Liver (tissue), 9 donors: ENCODE data around the gene TMEM63B. TPM values are rescaled to one million over a fixed set of nuclear protein-coding genes. Genes with fewer than 3 reads are reported as not detected.

Experiments
- DNase-seq: peaks from one replicate; pipeline ENCODE4 v3.0.0-alpha.2; 2017; ENCODE audit warnings: low spot score
- H3K27ac ChIP-seq, 2 donors: one replicate each; pipeline ENCODE4 v1.7.0; 2013; ENCODE audit warnings: inconsistent platforms in 2 of 2, low read length in 2 of 2, control low read depth in 1 of 2, low read depth in 1 of 2, mild to moderate bottlenecking in 1 of 2
- H3K27me3 ChIP-seq, 4 donors: one replicate each; pipeline versions ENCODE4 v1.6.1 to v1.7.0; 2013; ENCODE audit warnings: low read length in 3 of 4, inconsistent platforms in 1 of 4, mild to moderate bottlenecking in 1 of 4, moderate library complexity in 1 of 4; ENCODE audit not compliant: control insufficient read depth in 4 of 4, insufficient read depth in 4 of 4
- H3K36me3 ChIP-seq, 4 donors: one replicate each; pipeline versions ENCODE4 v1.6.1 to v1.7.0; 2013; ENCODE audit warnings: low read length in 3 of 4, mild to moderate bottlenecking in 3 of 4, low read depth in 1 of 4, moderate library complexity in 1 of 4; ENCODE audit not compliant: control insufficient read depth in 4 of 4, insufficient read depth in 3 of 4
- H3K4me1 ChIP-seq, 4 donors: one replicate each; pipeline versions ENCODE4 v1.6.1 to v1.7.0; 2013; ENCODE audit warnings: low read length in 3 of 4, mild to moderate bottlenecking in 3 of 4, moderate library complexity in 1 of 4; ENCODE audit not compliant: control insufficient read depth in 4 of 4, insufficient read depth in 4 of 4
- H3K4me3 ChIP-seq, 3 donors: one replicate each; pipeline versions ENCODE4 v1.6.1 to v1.7.0; 2013; ENCODE audit warnings: low read length in 3 of 3, control low read depth in 1 of 3, low read depth in 1 of 3, mild to moderate bottlenecking in 1 of 3
- H3K9ac ChIP-seq, 2 donors: one replicate each; pipeline ENCODE4 v1.7.0; 2013; ENCODE audit warnings: low read length in 2 of 2, mild to moderate bottlenecking in 2 of 2, moderate library complexity in 2 of 2, control low read depth in 1 of 2, low read depth in 1 of 2
- H3K9me3 ChIP-seq, 4 donors: one replicate each; pipeline versions ENCODE4 v1.6.1 to v1.7.0; 2013; ENCODE audit warnings: low read length in 3 of 4; ENCODE audit not compliant: control insufficient read depth in 4 of 4
- EGR1 ChIP-seq, 2 donors: IDR thresholded peaks; 2 replicates each; pipeline ENCODE4 v1.6.1; 2016 to 2018; ENCODE audit warnings: antibody characterized with exemption in 2 of 2, low read depth in 2 of 2
- FOXA1 ChIP-seq: IDR thresholded peaks from 2 replicates; pipeline ENCODE4 v1.6.1; 2016; ENCODE audit warnings: antibody characterized with exemption
- HNF4A ChIP-seq, 2 donors: conservative IDR thresholded peaks; 2 replicates each; pipeline ENCODE4 v1.6.1; 2016; ENCODE audit warnings: antibody characterized with exemption in 2 of 2, mild to moderate bottlenecking in 2 of 2
- HNF4G ChIP-seq: IDR thresholded peaks from 2 replicates; pipeline ENCODE4 v1.6.1; 2016; ENCODE audit warnings: antibody characterized with exemption
- JUND ChIP-seq, 2 donors: IDR thresholded peaks; 2 replicates each; pipeline ENCODE4 v1.6.1; 2016; ENCODE audit warnings: antibody characterized with exemption in 2 of 2
- RXRA ChIP-seq, 2 donors: IDR thresholded peaks; 2 replicates each; pipeline ENCODE4 v1.6.1; 2017 to 2018; ENCODE audit warnings: antibody characterized with exemption in 2 of 2, mild to moderate bottlenecking in 1 of 2
- SP1 ChIP-seq: IDR thresholded peaks from 2 replicates; pipeline ENCODE4 v1.6.1; 2018; ENCODE audit warnings: antibody characterized with exemption, mild to moderate bottlenecking
- TAF1 ChIP-seq: conservative IDR thresholded peaks from 2 replicates; pipeline ENCODE4 v1.6.1; 2016; ENCODE audit warnings: antibody characterized with exemption, mild to moderate bottlenecking
- YY1 ChIP-seq: IDR thresholded peaks from 2 replicates; pipeline ENCODE4 v1.6.1; 2016; ENCODE audit warnings: antibody characterized with exemption, mild to moderate bottlenecking
- WGBS: extraction: QIAGEN DNeasy Blood & Tissue Kit; methylation state at CpG from one replicate; pipeline ENCODE4 v1.1.7; 2013; 5-methylcytosine and 5-hydroxymethylcytosine counted together
- polyA plus RNA-seq, 2 donors: library from polyadenylated mRNA; stranded (reverse) in 1 of 2; unstranded in 1 of 2; fragments of 200-250 nt in 1 of 2; fragments of >200 nt in 1 of 2; fragmentation: Nextera tagmentation in 1 of 2; extraction: Ambion mirVana in 1 of 2; gene quantifications; one replicate each; pipeline versions ENCODE4 v1.2.1 to v1.2.3, GENCODE V29; 2013 to 2015
- total RNA-seq, 2 donors: library from RNA; depleted of rRNA; stranded (reverse); fragments of >200 nt; gene quantifications; one replicate each; pipeline ENCODE4 v1.2.3, GENCODE V29; 2014
- TF ChIP-seq, protein P1 (sequence below): IDR thresholded peaks from 2 replicates; pipeline ENCODE4 v1.6.1; 2016; ENCODE audit warnings: antibody characterized with exemption, mild to moderate bottlenecking
- TF ChIP-seq, protein P2 (sequence below): fragments of 150-350 bp; IDR thresholded peaks from 2 replicates; pipeline ENCODE4 v1.5.1; 2017; ENCODE audit warnings: improper control_type of control experiment, low read depth, low read length; ENCODE audit not compliant: missing input control
- TF ChIP-seq, protein P3 (sequence below): IDR thresholded peaks from 2 replicates; pipeline ENCODE4 v1.6.1; 2016; ENCODE audit warnings: antibody characterized with exemption
- TF ChIP-seq, protein P4 (sequence below): IDR thresholded peaks from 2 replicates; pipeline ENCODE4 v1.6.1; 2016; ENCODE audit warnings: antibody characterized with exemption
- donor health status: healthy.
- donor health status: healthy.
- donor health status: healthy.
- donor health status: healthy.
- donor health status: healthy.

TMEM63B gene
- total and polyA plus RNA-seq, 4 donors = 9.6 to 64.9 (median 37.6) TPM

DNA sequence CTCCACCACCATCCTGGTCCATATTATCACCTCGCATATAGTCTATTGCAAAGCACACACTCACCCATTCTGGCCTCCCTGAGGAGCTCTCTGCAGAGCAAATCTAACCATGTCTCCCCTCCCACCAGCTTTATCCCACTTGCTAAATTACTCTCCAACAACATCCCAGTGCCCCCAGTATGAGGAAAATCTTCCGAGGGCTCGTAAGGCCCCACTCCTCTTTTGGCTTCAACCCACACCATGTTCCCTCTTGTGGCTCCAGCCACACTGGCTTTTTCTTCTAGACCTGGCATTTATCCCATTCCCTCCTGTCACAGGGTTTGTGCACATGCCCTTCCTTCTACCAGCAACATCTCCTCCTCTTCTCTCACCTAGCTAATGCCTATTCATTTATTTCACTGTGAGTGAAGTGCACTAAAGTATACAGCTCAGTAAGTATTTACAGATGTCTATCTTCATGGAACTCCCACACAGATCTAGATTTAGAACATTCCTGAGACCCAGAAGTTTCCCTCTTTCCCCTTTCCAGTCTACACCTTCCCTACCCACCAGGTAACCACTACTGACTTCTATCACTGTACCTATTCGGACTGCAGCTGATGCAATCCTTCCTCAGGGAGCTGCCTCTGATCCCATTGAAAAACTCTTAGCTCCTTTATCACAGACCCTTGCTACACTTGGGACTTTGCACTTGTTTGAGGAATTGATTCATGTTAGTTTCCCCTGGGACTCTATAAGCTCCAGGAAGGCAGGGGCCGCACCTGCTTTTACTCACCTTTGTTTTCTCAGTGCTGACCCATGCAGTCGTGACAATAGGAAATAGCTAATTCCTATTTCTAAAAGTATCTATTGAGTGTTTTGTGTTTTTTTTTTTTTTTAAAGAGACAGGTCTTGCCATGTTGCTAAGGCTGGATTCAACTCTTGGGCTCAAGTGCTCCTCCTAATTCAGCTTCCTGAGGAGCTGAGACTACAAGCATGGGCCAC is 15.6 kb upstream of the TMEM63B start (continued):
- TF ChIP-seq, protein P1, sequence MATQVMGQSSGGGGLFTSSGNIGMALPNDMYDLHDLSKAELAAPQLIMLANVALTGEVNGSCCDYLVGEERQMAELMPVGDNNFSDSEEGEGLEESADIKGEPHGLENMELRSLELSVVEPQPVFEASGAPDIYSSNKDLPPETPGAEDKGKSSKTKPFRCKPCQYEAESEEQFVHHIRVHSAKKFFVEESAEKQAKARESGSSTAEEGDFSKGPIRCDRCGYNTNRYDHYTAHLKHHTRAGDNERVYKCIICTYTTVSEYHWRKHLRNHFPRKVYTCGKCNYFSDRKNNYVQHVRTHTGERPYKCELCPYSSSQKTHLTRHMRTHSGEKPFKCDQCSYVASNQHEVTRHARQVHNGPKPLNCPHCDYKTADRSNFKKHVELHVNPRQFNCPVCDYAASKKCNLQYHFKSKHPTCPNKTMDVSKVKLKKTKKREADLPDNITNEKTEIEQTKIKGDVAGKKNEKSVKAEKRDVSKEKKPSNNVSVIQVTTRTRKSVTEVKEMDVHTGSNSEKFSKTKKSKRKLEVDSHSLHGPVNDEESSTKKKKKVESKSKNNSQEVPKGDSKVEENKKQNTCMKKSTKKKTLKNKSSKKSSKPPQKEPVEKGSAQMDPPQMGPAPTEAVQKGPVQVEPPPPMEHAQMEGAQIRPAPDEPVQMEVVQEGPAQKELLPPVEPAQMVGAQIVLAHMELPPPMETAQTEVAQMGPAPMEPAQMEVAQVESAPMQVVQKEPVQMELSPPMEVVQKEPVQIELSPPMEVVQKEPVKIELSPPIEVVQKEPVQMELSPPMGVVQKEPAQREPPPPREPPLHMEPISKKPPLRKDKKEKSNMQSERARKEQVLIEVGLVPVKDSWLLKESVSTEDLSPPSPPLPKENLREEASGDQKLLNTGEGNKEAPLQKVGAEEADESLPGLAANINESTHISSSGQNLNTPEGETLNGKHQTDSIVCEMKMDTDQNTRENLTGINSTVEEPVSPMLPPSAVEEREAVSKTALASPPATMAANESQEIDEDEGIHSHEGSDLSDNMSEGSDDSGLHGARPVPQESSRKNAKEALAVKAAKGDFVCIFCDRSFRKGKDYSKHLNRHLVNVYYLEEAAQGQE = no peak
- TF ChIP-seq, protein P2, sequence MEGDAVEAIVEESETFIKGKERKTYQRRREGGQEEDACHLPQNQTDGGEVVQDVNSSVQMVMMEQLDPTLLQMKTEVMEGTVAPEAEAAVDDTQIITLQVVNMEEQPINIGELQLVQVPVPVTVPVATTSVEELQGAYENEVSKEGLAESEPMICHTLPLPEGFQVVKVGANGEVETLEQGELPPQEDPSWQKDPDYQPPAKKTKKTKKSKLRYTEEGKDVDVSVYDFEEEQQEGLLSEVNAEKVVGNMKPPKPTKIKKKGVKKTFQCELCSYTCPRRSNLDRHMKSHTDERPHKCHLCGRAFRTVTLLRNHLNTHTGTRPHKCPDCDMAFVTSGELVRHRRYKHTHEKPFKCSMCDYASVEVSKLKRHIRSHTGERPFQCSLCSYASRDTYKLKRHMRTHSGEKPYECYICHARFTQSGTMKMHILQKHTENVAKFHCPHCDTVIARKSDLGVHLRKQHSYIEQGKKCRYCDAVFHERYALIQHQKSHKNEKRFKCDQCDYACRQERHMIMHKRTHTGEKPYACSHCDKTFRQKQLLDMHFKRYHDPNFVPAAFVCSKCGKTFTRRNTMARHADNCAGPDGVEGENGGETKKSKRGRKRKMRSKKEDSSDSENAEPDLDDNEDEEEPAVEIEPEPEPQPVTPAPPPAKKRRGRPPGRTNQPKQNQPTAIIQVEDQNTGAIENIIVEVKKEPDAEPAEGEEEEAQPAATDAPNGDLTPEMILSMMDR = no peak
- peak; percentile 67 for TF ChIP-seq SP1
- TF ChIP-seq, protein P3, sequence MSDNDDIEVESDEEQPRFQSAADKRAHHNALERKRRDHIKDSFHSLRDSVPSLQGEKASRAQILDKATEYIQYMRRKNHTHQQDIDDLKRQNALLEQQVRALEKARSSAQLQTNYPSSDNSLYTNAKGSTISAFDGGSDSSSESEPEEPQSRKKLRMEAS = peak; percentile 31

DNA sequence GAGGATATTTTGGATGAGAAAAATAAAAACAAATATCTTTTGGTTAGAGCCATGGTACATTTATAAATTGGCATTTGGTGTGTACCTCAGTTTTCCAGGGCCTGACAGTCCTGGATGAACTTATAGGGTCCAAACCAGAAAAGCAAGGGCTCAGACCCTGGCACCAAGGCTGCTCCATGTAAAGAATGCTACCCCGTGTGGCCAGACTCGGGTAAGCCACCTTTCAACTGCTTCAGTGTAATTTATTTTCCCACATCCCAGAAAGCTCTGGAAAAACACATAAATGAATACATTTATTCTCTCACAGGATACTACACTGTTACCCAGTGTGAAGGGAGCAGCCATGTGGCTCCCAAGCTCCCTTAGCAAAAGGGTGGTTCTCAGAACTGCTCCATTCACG is 13.9 kb upstream of the TMEM63B start:
- H3K36me3 ChIP-seq = peaks cover 4 to 15% (median 9%) of the 10 kb centered on the region in 4 donors
- no peak for DNase-seq
- H3K4me1 ChIP-seq = peaks cover 17 to 62% (median 59%) of the 10 kb centered on the region in 4 donors
- H3K27me3 ChIP-seq = no peaks in the 10 kb centered on the region
- no peaks in the 10 kb centered on the region for H3K9me3 ChIP-seq
- no peak overlapping the region for H3K27ac ChIP-seq
- H3K9ac ChIP-seq = no peak overlapping the region
- WGBS = 70% methylated on average over 3 of the region's 3 CpGs
- TF ChIP-seq, protein P2 = peak; percentile 16
- TF ChIP-seq, protein P4, sequence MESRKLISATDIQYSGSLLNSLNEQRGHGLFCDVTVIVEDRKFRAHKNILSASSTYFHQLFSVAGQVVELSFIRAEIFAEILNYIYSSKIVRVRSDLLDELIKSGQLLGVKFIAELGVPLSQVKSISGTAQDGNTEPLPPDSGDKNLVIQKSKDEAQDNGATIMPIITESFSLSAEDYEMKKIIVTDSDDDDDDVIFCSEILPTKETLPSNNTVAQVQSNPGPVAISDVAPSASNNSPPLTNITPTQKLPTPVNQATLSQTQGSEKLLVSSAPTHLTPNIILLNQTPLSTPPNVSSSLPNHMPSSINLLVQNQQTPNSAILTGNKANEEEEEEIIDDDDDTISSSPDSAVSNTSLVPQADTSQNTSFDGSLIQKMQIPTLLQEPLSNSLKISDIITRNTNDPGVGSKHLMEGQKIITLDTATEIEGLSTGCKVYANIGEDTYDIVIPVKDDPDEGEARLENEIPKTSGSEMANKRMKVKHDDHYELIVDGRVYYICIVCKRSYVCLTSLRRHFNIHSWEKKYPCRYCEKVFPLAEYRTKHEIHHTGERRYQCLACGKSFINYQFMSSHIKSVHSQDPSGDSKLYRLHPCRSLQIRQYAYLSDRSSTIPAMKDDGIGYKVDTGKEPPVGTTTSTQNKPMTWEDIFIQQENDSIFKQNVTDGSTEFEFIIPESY = no peak
- no peak overlapping the region for H3K4me3 ChIP-seq

DNA sequence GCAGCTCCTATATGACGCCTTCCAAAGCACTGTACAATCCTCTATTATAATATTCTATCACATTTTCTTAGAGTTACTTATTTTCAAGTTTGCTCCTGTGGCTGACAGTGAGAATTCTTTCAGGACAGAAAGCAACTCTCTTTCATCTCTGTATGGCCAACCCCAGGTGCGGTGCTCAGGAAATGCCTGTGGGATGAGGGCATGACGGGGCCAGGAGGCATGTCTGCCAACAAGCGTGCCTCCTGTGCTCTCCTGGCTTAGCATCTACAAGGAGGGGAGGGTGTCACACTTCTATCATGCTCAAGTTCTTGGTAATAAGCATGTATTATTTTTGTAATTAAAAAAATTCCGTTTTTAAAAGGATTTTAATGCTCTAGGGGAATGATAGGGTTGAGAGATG is 11.5 kb upstream of the TMEM63B start:
- H3K9ac ChIP-seq = no peak overlapping the region
- DNase-seq = no peak
- H3K27me3 ChIP-seq = no peaks in the 10 kb centered on the region
- 91% methylated on average over 5 of the region's 5 CpGs for WGBS
- no peaks in the 10 kb centered on the region for H3K9me3 ChIP-seq
- peaks cover 15 to 52% (median 44%) of the 10 kb centered on the region in 4 donors for H3K4me1 ChIP-seq
- peak overlapping the region in 1 of 2 donors; percentile 25 for H3K27ac ChIP-seq
- no peak overlapping the region for H3K4me3 ChIP-seq
- peaks cover 4 to 15% (median 9%) of the 10 kb centered on the region in 4 donors for H3K36me3 ChIP-seq
- TF ChIP-seq HNF4G (no peak), SP1 (no peak), TAF1 (no peak), RXRA (IDR thresholded peaks at IDR 0.05) (no peak), JUND (IDR thresholded peaks at IDR 0.05) (no peak), YY1 (no peak), EGR1 (IDR thresholded peaks at IDR 0.05; ENCODE audit: low read depth in 2 of 2) (no peak), FOXA1 (no peak), HNF4A (conservative IDR thresholded peaks at IDR 0.05) (no peak)
- TF ChIP-seq, protein P3 = no peak
- TF ChIP-seq, protein P4 = no peak
